CD4-positive, alpha-beta T cell (primary cell): ENCODE measurements around the gene G6PC2. TPM values are rescaled to one million over a fixed set of nuclear protein-coding genes. Genes with fewer than 3 reads are reported as not detected.
"Not testable (repeated sequence)": the region's sequence is repeated elsewhere in the genome, so short reads cannot be mapped to it uniquely, and the experiment has no call there.

ENCODE experiments used
- ATAC-seq: fragments of 200-7000 bp; cut with Tn5 transposase; one replicate; pipeline ENCODE4 v1.10.0; 2022; ENCODE audit warnings: mild to moderate bottlenecking; ENCODE audit not compliant: poor library complexity
- CTCF ChIA-PET: fragments of 350-600 bp; sonication (Branson Sonifier 250); formaldehyde crosslinking; loops from one replicate; lab custom pipeline; 2021; ENCODE audit warnings: antibody characterized with exemption, inconsistent platforms; lab: Charles Lee
- POLR2A ChIA-PET: fragments of 350-600 bp; sonication (Branson Sonifier 250); formaldehyde crosslinking; loops from one replicate; lab custom pipeline; 2021; ENCODE audit warnings: antibody characterized with exemption, inconsistent platforms; lab: Charles Lee
- DNase-seq, 14 experiments: peaks; one replicate each; pipeline ENCODE4 v3.0.0-alpha.2; 2013 to 2020; ENCODE audit warnings: mixed read lengths in 2 of 14
- H3K27ac ChIP-seq, 2 donors: one replicate each; pipeline versions ENCODE4 v1.5.1 to v1.7.0; 2013; ENCODE audit warnings: low read length in 2 of 2, low read depth in 1 of 2, mild to moderate bottlenecking in 1 of 2
- H3K27me3 ChIP-seq, 2 experiments: 1 replicate in 1 of 2; 2 replicates in 1 of 2; pipeline versions ENCODE4 v1.6.1 to v1.7.0; 2013; ENCODE audit warnings: low read length in 2 of 2, control low read depth in 1 of 2, mild to moderate bottlenecking in 1 of 2, moderate library complexity in 1 of 2; ENCODE audit not compliant: insufficient read depth in 2 of 2, control insufficient read depth in 1 of 2
- H3K36me3 ChIP-seq: one replicate; pipeline ENCODE4 v1.6.1; 2013; ENCODE audit warnings: low read length, control low read depth; ENCODE audit not compliant: insufficient read depth
- H3K4me1 ChIP-seq: one replicate; pipeline ENCODE4 v1.6.1; 2013; ENCODE audit warnings: low read length, control low read depth; ENCODE audit not compliant: insufficient read depth
- H3K4me3 ChIP-seq: one replicate; pipeline ENCODE4 v1.5.1; 2013; ENCODE audit warnings: mild to moderate bottlenecking, low read length, moderate library complexity
- H3K9me3 ChIP-seq, 2 experiments: 1 replicate in 1 of 2; 2 replicates in 1 of 2; pipeline versions ENCODE4 v1.6.1 to v1.7.0; 2013; ENCODE audit warnings: low read length in 2 of 2, mild to moderate bottlenecking in 2 of 2, control low read depth in 1 of 2, moderate library complexity in 1 of 2; ENCODE audit not compliant: control insufficient read depth in 1 of 2, insufficient read depth in 1 of 2
- H3K27ac Mint-ChIP-seq: one replicate; pipeline ENCODE4 v1.8.0; 2020; ENCODE audit warnings: mixed read lengths
- H3K27me3 Mint-ChIP-seq: one replicate; pipeline ENCODE4 v1.8.0; 2021; ENCODE audit warnings: mixed read lengths
- H3K36me3 Mint-ChIP-seq: one replicate; pipeline ENCODE4 v1.8.0; 2021; ENCODE audit warnings: low read depth, mixed read lengths
- H3K4me1 Mint-ChIP-seq: one replicate; pipeline ENCODE4 v1.8.0; 2021; ENCODE audit warnings: low read depth, mixed read lengths
- H3K4me3 Mint-ChIP-seq: one replicate; pipeline ENCODE4 v1.8.0; 2020; ENCODE audit warnings: mild to moderate bottlenecking, mixed read lengths
- H3K9me3 Mint-ChIP-seq: one replicate; pipeline ENCODE4 v1.8.0; 2020; ENCODE audit warnings: mixed read lengths
- CTCF ChIP-seq: fragments of 200-600 bp; IDR thresholded peaks from one replicate; pipeline ENCODE4 v1.8.0; 2022; ENCODE audit warnings: antibody characterized with exemption, mild to moderate bottlenecking
- intact Hi-C, 2 experiments: fragments of 100-400 bp; cut with DNase I in 1 of 2; cut with micrococcal nuclease in 1 of 2; formaldehyde crosslinking; loops; one replicate each; pipeline versions ENCODE4 v1.15.1 to v1.9.0; 2023 to 2025; cut with DNase I, micrococcal nuclease
- total RNA-seq, 174 experiments: library from RNA in 2 of 174; stranded (reverse) in 2 of 174; gene quantifications; one replicate each; pipeline ENCODE4 v1.2.3 and lab custom pipeline; 2021 to 2026

G6PC2 gene
- total RNA-seq, 2 experiments from 2014 or later: not detected

- no peak overlapping the region for H3K27ac Mint-ChIP-seq
- H3K27me3 Mint-ChIP-seq: peaks cover 47% of the 10 kb centered on the region
- H3K4me3 Mint-ChIP-seq: no peak overlapping the region
- TF ChIP-seq CTCF: no peak
- H3K4me1 ChIP-seq: no peaks in the 10 kb centered on the region
- CTCF ChIA-PET: no interaction called here
- H3K9me3 ChIP-seq: no peaks in the 10 kb centered on the region
- POLR2A ChIA-PET: no interaction called here
- ATAC-seq: no peak
- no peak overlapping the region for H3K27ac ChIP-seq
- no peak for DNase-seq
- H3K36me3 Mint-ChIP-seq: no peaks in the 10 kb centered on the region
- peaks cover 0 to 16% of the 10 kb centered on the region in 2 experiments for H3K27me3 ChIP-seq
- no peaks in the 10 kb centered on the region for H3K36me3 ChIP-seq
- H3K9me3 Mint-ChIP-seq: no peaks in the 10 kb centered on the region
- no peaks in the 10 kb centered on the region for H3K4me1 Mint-ChIP-seq
- intact Hi-C loops: no loop called here
- H3K4me3 ChIP-seq: no peak overlapping the region
Observed at GRCh38 chr2:168928113-168928831, 27.2 kb downstream of the G6PC2 start.

GRCh38 chr2:168929031-168929430 lies 27.9 kb downstream of the G6PC2 start:
- Histone ChIP-seq H3K4me1 (no peaks in the 10 kb centered on the region), H3K27ac (no peak overlapping the region), H3K4me3 (no peak overlapping the region), H3K36me3 (no peaks in the 10 kb centered on the region), H3K27me3 (peaks cover 0 to 16% of the 10 kb centered on the region in 2 experiments), H3K9me3 (no peaks in the 10 kb centered on the region)
- ATAC-seq: no peak
- intact Hi-C loops: no loop called here
- Mint-ChIP-seq H3K4me3 (no peak overlapping the region), H3K9me3 (no peaks in the 10 kb centered on the region), H3K36me3 (no peaks in the 10 kb centered on the region), H3K27ac (no peak overlapping the region), H3K4me1 (no peaks in the 10 kb centered on the region), H3K27me3 (peaks cover 43% of the 10 kb centered on the region)
- CTCF ChIA-PET: no interaction called here
- no peak for TF ChIP-seq CTCF
- POLR2A ChIA-PET: no interaction called here
- no peak for DNase-seq

- POLR2A ChIA-PET: no interaction called here
- ATAC-seq: no peak
- Mint-ChIP-seq H3K36me3 (no peaks in the 10 kb centered on the region), H3K9me3 (no peaks in the 10 kb centered on the region), H3K27ac (no peak overlapping the region), H3K4me3 (no peak overlapping the region), H3K4me1 (no peaks in the 10 kb centered on the region), H3K27me3 (peaks cover 37% of the 10 kb centered on the region)
- TF ChIP-seq CTCF: no peak
- Histone ChIP-seq H3K9me3 (no peaks in the 10 kb centered on the region), H3K36me3 (no peaks in the 10 kb centered on the region), H3K27me3 (peaks cover 0 to 15% of the 10 kb centered on the region in 2 experiments), H3K4me1 (no peaks in the 10 kb centered on the region), H3K4me3 (no peak overlapping the region), H3K27ac (no peak overlapping the region)
- intact Hi-C loops: no loop called here
- no peak for DNase-seq
- CTCF ChIA-PET: no interaction called here
Observed at GRCh38 chr2:168930242-168930641, 29.2 kb downstream of the G6PC2 start.

GRCh38 chr2:168932174-168932573 lies 31.1 kb downstream of the G6PC2 start:
- CTCF ChIA-PET: interaction anchor here (0.6 kb wide), 1 partner anchor 16 kb away, joined by 3 read pairs; no protein-coding TSS in a partner anchor
- H3K9me3 Mint-ChIP-seq, H3K36me3 Mint-ChIP-seq, H3K4me1 Mint-ChIP-seq, H3K4me3 Mint-ChIP-seq, H3K27me3 ChIP-seq, POLR2A ChIA-PET, DNase-seq, H3K36me3 ChIP-seq, H3K9me3 ChIP-seq, H3K4me3 ChIP-seq, H3K27ac Mint-ChIP-seq, H3K4me1 ChIP-seq, ATAC-seq, H3K27ac ChIP-seq, intact Hi-C loops: not testable (repeated sequence)
- peaks cover 29% of the 10 kb centered on the region for H3K27me3 Mint-ChIP-seq
